Measurements from ENCODE around the gene PTPRD.
"Not testable (repeated sequence)": the region's sequence is repeated elsewhere in the genome, so short reads cannot be mapped to it uniquely, and the experiment has no call there.

Gene PTPRD

GRCh38 chr9:9002826-9003583 is 1609.8 kb downstream of the PTPRD start:
- no peak for DNase-seq (ENCODE audit: low read depth)

- DNase-seq (ENCODE audit: low read depth): no peak
These were observed 1632.2 kb downstream of the PTPRD start for GRCh38 chr9:8980496-8981013.

- DNase-seq (ENCODE audit: low read depth): no peak
These were observed 1634.5 kb downstream of the PTPRD start for GRCh38 chr9:8978334-8978733.

GRCh38 chr9:8968350-8968749 is 1644.5 kb downstream of the PTPRD start:
- DNase-seq (ENCODE audit: low read depth): not testable (repeated sequence)

GRCh38 chr9:8963885-8964284 is 1648.9 kb downstream of the PTPRD start:
- no peak for DNase-seq (ENCODE audit: low read depth)

- DNase-seq (ENCODE audit: low read depth): no peak
These were observed 1650.7 kb downstream of the PTPRD start for GRCh38 chr9:8962084-8962483.

- DNase-seq (ENCODE audit: low read depth): no peak
These were observed 1651.5 kb downstream of the PTPRD start for GRCh38 chr9:8961186-8961851.

GRCh38 chr9:8960254-8960653 is 1652.5 kb downstream of the PTPRD start:
- no peak for DNase-seq (ENCODE audit: low read depth)

GRCh38 chr9:8958358-8958757 is 1654.4 kb downstream of the PTPRD start:
- no peak for DNase-seq (ENCODE audit: low read depth)

GRCh38 chr9:8955315-8955714 is 1657.5 kb downstream of the PTPRD start:
- no peak for DNase-seq (ENCODE audit: low read depth)

GRCh38 chr9:8946461-8946860 is 1666.3 kb downstream of the PTPRD start:
- no peak for DNase-seq (ENCODE audit: low read depth)

- no peak for DNase-seq (ENCODE audit: low read depth)
These were observed 1669.4 kb downstream of the PTPRD start for GRCh38 chr9:8943392-8943791.

- DNase-seq (ENCODE audit: low read depth): no peak
These were observed 1672.2 kb downstream of the PTPRD start for GRCh38 chr9:8940650-8941049.

GRCh38 chr9:8926461-8926860 is 1686.3 kb downstream of the PTPRD start:
- DNase-seq (ENCODE audit: low read depth): no peak

GRCh38 chr9:8924562-8924961 is 1688.2 kb downstream of the PTPRD start:
- no peak for DNase-seq (ENCODE audit: low read depth)

- DNase-seq (ENCODE audit: low read depth): not testable (repeated sequence)
These were observed 1692.2 kb downstream of the PTPRD start for GRCh38 chr9:8920478-8921183.

- DNase-seq (ENCODE audit: low read depth): no peak
These were observed 1694.7 kb downstream of the PTPRD start for GRCh38 chr9:8917956-8918739.

GRCh38 chr9:8916771-8917170 is 1696.0 kb downstream of the PTPRD start:
- DNase-seq (ENCODE audit: low read depth): no peak

GRCh38 chr9:8907868-8908267 is 1704.9 kb downstream of the PTPRD start:
- DNase-seq (ENCODE audit: low read depth): no peak

- DNase-seq (ENCODE audit: low read depth): no peak
These were observed 1707.1 kb downstream of the PTPRD start for GRCh38 chr9:8905731-8906130.

- DNase-seq (ENCODE audit: low read depth): no peak
These were observed 1707.9 kb downstream of the PTPRD start for GRCh38 chr9:8904771-8905515.
